Fibroblast of lung (primary cell): ENCODE data around the gene SEC61A2. TPM values are rescaled to one million over a fixed set of nuclear protein-coding genes. Genes with fewer than 3 reads are reported as not detected.
A peak's percentile ranks its signal among the peaks of the same experiment; 100 is the strongest.

ENCODE experiments used
- DNase-seq, 2 donors: peaks; one replicate each; pipeline versions ENCODE4 v3.0.0 to v3.0.0-alpha.2; 2010; ENCODE audit warnings: low read depth in 2 of 2
- H2AFZ ChIP-seq: 2 replicates; pipeline ENCODE4 v1.5.1; 2012; ENCODE audit warnings: low read length, control low read depth, inconsistent platforms
- H3K27ac ChIP-seq: 2 replicates; pipeline ENCODE4 v1.5.1; 2011; ENCODE audit warnings: low read length, control low read depth; ENCODE audit not compliant: insufficient read depth
- H3K27me3 ChIP-seq: 2 replicates; pipeline ENCODE4 v1.5.1; 2011; ENCODE audit warnings: mild to moderate bottlenecking, low read length; ENCODE audit not compliant: control insufficient read depth, insufficient read depth
- H3K36me3 ChIP-seq: 2 replicates; pipeline ENCODE4 v1.5.1; 2011; ENCODE audit warnings: low read length; ENCODE audit not compliant: control insufficient read depth, insufficient read depth
- H3K4me1 ChIP-seq: 2 replicates; pipeline ENCODE4 v1.5.1; 2011; ENCODE audit warnings: low read length; ENCODE audit not compliant: control insufficient read depth, insufficient read depth; ENCODE audit errors: extremely low read depth
- H3K4me2 ChIP-seq: 2 replicates; pipeline ENCODE4 v1.5.1; 2011; ENCODE audit warnings: low read length, control low read depth; ENCODE audit not compliant: insufficient read depth; ENCODE audit errors: extremely low read depth
- H3K4me3 ChIP-seq, 4 experiments: fragments of 200-600 bp in 1 of 4; sonication (generic) in 1 of 4; replicated peaks in 1 of 4; 2 replicates each; pipeline ENCODE4 v1.5.1; 2011 to 2016; ENCODE audit warnings: low read length in 4 of 4, low read depth in 3 of 4, mild to moderate bottlenecking in 3 of 4, control low read depth in 2 of 4, inconsistent platforms in 1 of 4, mixed read lengths in 1 of 4; ENCODE audit not compliant: insufficient read depth in 1 of 4; ENCODE audit errors: control extremely low read depth in 1 of 4
- H3K79me2 ChIP-seq: 2 replicates; pipeline ENCODE4 v1.5.1; 2012; ENCODE audit warnings: mild to moderate bottlenecking, low read length, inconsistent platforms; ENCODE audit not compliant: control insufficient read depth, insufficient read depth
- H3K9ac ChIP-seq: 2 replicates; pipeline ENCODE4 v1.5.1; 2011; ENCODE audit warnings: mild to moderate bottlenecking, low read length, control low read depth; ENCODE audit not compliant: insufficient read depth
- H3K9me3 ChIP-seq: 2 replicates; pipeline ENCODE4 v1.5.1; 2012; ENCODE audit warnings: low read depth, low read length; ENCODE audit not compliant: control insufficient read depth, insufficient read depth
- H4K20me1 ChIP-seq: 2 replicates; pipeline ENCODE4 v1.5.1; 2011; ENCODE audit warnings: low read length; ENCODE audit not compliant: control insufficient read depth, insufficient read depth; ENCODE audit errors: extremely low read depth
- EZH2 ChIP-seq: IDR thresholded peaks from 2 replicates; pipeline ENCODE4 v1.5.1; 2012; ENCODE audit warnings: low read length, control low read depth, mild to moderate bottlenecking; ENCODE audit errors: missing control alignments
- polyA minus RNA-seq: library from RNA; depleted of rRNA, polyadenylated mRNA; stranded (reverse); fragments of >200 nt; gene quantifications from 2 replicates; pipeline ENCODE4 v1.2.3, GENCODE V29; 2011; ENCODE audit warnings: low replicate concordance
- polyA plus RNA-seq, 2 donors: library from polyadenylated mRNA; depleted of rRNA in 1 of 2; stranded (reverse) in 1 of 2; unstranded in 1 of 2; fragments of >200 nt; gene quantifications; 2 replicates each; pipeline ENCODE4 v1.2.1, GENCODE V29; 2011 to 2012; ENCODE audit warnings: missing spikeins in 1 of 2
- total RNA-seq: library from RNA; depleted of rRNA; stranded (reverse); fragments of >200 nt; gene quantifications from 2 replicates; pipeline ENCODE4 v1.2.1, GENCODE V29; 2014
- TF ChIP-seq, protein P1 (sequence below), 2 donors: IDR thresholded peaks in 1 of 2; conservative IDR thresholded peaks in 1 of 2; 1 replicate in 1 of 2; 2 replicates in 1 of 2; pipeline ENCODE4 v1.5.1; 2011 to 2012; ENCODE audit warnings: low read length in 2 of 2, control low read depth in 1 of 2, inconsistent platforms in 1 of 2, low read depth in 1 of 2, mild to moderate bottlenecking in 1 of 2

The SEC61A2 gene
- 5.6 and 9.2 TPM in 2 replicates for total RNA-seq
- 12.6 and 12.8 TPM in 2 replicates for polyA plus RNA-seq
- polyA plus RNA-seq (2012): 5.0 and 6.9 TPM in 2 replicates
- 17.6 TPM in 1 of 2 replicates, not detected in the other for polyA minus RNA-seq

DNA sequence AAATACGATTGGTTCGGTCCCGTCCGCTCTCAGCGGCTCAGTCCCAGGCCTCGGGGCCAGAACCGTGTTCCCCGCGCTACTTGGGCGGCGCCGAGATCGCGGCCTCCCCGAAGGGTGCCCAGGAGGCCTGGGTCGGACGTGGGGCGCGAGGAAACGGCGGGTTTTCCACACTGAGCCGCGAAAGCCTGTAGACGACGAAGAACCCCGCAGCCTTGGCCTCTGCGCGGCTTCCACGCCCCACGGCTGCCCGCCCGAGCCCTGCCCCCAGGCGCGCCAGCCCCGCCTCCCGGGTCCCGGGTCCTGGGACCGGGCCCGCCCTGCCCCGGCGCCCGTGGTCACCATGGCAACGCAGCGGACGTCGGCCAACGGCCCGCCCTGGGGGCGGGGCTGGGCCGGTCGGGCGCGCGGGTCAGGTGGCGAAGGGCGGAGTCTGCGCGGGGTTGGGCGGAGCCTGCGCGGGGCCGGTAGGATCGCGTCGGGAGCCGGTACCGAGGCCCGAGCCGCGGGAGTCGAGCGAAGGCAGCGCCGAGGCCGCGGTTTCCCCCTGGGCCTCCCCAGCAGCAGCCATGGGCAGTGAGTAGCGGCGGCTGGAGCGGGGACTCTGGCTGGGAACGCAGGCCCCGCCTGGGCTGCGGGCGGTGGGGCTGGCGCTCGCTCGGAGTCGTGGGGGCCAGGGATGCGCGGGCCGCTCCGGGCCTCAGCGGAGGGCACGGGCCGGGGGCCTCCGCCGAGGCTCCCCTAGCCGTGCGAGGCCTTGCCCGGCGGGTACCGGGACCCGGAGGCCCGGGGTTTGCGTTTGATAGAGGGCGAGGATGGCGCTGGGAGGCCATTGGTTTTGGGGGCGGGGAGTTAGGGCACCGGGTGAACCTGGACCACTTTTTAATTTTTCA lies at the start of gene SEC61A2:
SEC61A2 (plus strand) TSS at position 456 of the 890 bp plus-strand sequence; CDS start at position 567, 111 bp downstream.
- H2AFZ ChIP-seq: peak within 1 kb of the TSS; percentile 98
- peak within 1 kb of the TSS; percentile 87 for H3K27ac ChIP-seq
- H3K4me3 ChIP-seq: peak within 1 kb of the TSS; percentile 59 to 98 (median 80)

DNA sequence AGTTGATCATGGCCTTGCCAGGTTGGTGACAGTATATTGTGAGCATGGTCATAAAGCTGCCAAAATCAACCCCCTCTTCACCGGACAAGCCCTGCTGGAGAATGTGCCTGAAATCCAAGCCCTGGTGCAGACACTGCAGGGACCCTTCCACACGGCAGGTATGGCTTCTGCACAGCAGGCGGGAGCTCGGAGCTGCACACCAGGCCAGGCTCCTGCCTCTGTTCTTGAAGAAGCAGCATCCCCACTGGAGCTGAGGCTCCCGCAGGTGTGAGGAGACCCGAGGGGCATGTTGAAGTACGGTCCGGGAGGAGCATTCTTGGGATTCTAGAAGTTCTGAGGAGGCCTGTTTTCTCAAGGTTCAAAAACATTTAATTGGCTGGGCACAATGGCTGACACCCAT lies 48.0 kb upstream of the SEC61A2 start:
- Histone ChIP-seq H3K9ac (no peak overlapping the region), H3K36me3 (no peaks in the 10 kb centered on the region), H3K4me2 (no peak overlapping the region), H3K79me2 (no peaks in the 10 kb centered on the region), H2AFZ (no peak overlapping the region), H3K27me3 (no peaks in the 10 kb centered on the region), H4K20me1 (no peaks in the 10 kb centered on the region), H3K4me3 (no peak overlapping the region), H3K4me1 (no peaks in the 10 kb centered on the region), H3K27ac (no peak overlapping the region), H3K9me3 (no peaks in the 10 kb centered on the region)
- no peak for DNase-seq
- TF ChIP-seq EZH2: no peak
- TF ChIP-seq, protein P1, sequence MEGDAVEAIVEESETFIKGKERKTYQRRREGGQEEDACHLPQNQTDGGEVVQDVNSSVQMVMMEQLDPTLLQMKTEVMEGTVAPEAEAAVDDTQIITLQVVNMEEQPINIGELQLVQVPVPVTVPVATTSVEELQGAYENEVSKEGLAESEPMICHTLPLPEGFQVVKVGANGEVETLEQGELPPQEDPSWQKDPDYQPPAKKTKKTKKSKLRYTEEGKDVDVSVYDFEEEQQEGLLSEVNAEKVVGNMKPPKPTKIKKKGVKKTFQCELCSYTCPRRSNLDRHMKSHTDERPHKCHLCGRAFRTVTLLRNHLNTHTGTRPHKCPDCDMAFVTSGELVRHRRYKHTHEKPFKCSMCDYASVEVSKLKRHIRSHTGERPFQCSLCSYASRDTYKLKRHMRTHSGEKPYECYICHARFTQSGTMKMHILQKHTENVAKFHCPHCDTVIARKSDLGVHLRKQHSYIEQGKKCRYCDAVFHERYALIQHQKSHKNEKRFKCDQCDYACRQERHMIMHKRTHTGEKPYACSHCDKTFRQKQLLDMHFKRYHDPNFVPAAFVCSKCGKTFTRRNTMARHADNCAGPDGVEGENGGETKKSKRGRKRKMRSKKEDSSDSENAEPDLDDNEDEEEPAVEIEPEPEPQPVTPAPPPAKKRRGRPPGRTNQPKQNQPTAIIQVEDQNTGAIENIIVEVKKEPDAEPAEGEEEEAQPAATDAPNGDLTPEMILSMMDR (conservative IDR thresholded peaks at IDR 0.05 in 1 of 2, IDR thresholded peaks at IDR 0.05 in 1 of 2; ENCODE audit: low read depth in 1 of 2, low read length in 2 of 2): no peak

More for the DNA sequence above, at the start of gene SEC61A2:
- peak; percentile 77 to 86 for DNase-seq
- no peaks in the 10 kb centered on the region for H3K27me3 ChIP-seq
- H3K9me3 ChIP-seq: no peaks in the 10 kb centered on the region
- peaks cover 13% of the 10 kb centered on the region for H3K79me2 ChIP-seq
- no peaks in the 10 kb centered on the region for H3K36me3 ChIP-seq
- H3K4me2 ChIP-seq: peak within 1 kb of the TSS; percentile 97
- TF ChIP-seq, protein P1 (conservative IDR thresholded peaks at IDR 0.05 in 1 of 2, IDR thresholded peaks at IDR 0.05 in 1 of 2; ENCODE audit: low read depth in 1 of 2, low read length in 2 of 2): no peak
- TF ChIP-seq EZH2: no peak
- H3K9ac ChIP-seq: peak within 1 kb of the TSS; percentile 89
- H4K20me1 ChIP-seq: no peaks in the 10 kb centered on the region
- no peaks in the 10 kb centered on the region for H3K4me1 ChIP-seq

DNA sequence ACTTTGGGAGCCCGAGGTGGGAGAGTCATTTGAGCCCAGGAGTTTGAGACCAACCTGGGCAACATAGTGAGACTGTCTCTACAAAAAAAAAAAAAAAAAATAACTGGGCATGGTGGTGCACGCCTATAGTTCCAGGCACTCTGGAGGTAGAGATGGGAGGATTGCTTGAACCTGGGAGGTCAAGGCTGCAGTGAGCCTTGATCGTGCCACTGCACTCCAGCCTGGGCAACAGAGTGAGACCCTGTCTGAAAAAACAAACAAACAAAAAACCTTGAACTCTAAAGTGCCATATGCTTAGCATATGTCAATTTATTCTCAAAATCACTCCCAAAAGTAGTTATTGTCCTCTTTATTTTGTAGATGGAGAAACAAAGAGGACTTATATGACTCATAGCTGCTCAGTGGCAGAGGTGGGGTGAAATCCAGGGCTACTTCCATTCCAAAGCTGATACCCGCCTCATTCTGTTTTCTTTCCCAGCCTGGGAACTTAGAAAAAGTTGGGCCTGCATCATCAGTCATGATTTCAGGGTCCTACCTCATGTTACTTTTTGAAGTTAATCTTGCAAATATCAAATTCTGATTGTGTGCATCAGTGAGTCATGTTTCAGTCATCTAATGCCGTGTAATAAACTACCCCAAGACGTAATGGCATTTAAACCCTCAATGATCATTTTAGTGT lies 47.5 kb upstream of the SEC61A2 start:
- Histone ChIP-seq H3K9ac (no peak overlapping the region), H3K27me3 (no peaks in the 10 kb centered on the region), H3K9me3 (no peaks in the 10 kb centered on the region), H3K4me2 (no peak overlapping the region), H4K20me1 (no peaks in the 10 kb centered on the region), H3K36me3 (no peaks in the 10 kb centered on the region), H3K4me3 (no peak overlapping the region), H3K27ac (no peak overlapping the region), H2AFZ (no peak overlapping the region), H3K4me1 (no peaks in the 10 kb centered on the region), H3K79me2 (no peaks in the 10 kb centered on the region)
- peak; percentile 42 to 87 for DNase-seq
- TF ChIP-seq EZH2: no peak
- TF ChIP-seq, protein P1 (conservative IDR thresholded peaks at IDR 0.05 in 1 of 2, IDR thresholded peaks at IDR 0.05 in 1 of 2; ENCODE audit: low read depth in 1 of 2, low read length in 2 of 2): no peak
